GM12873 (cell line): ENCODE results near the gene HIGD2A.

Experiments
- TF ChIP-seq, protein P1 (sequence below): IDR thresholded peaks from 2 replicates; pipeline ENCODE4 v1.5.1; 2012; ENCODE audit warnings: low read depth, mild to moderate bottlenecking, moderate library complexity, low read length, control low read depth; ENCODE audit not compliant: insufficient read depth; ENCODE audit errors: missing control alignments

The HIGD2A gene

DNA sequence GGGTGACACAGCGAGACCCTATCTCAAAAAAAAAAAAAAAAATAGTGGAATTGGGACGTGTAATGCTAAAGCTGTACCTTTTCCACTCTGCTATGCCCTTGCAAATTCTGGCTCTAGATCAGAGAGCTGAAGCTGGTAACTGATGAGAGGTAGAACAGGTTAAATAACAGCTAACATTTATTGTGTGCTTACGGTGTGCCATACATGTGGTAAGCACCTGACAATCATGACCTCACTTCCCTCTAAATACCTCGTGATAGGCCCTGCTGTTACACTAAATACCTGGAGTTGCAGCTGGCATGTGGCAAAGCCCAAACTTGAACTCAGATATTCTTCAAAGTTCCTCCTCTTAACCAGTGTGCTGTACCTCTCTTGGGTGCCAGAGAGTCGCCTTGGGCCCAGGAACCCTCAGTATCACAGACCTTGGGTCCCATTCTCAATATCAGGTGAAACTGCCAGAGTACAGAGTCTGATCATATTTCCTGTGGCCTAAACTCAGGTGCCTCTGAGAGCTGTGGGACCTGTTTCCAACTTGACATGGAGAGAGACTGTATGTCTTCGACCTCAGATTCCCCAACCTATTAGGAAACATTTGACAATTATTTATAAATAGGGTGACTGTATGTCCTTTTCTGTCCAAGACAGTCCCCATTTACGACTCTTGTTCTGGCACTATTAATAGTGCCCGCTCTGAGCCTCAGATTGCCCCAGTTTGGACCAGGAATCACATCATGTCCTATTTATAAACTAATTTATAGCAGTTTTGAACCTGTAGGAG is 18.4 kb upstream of the HIGD2A start:
- TF ChIP-seq, protein P1, sequence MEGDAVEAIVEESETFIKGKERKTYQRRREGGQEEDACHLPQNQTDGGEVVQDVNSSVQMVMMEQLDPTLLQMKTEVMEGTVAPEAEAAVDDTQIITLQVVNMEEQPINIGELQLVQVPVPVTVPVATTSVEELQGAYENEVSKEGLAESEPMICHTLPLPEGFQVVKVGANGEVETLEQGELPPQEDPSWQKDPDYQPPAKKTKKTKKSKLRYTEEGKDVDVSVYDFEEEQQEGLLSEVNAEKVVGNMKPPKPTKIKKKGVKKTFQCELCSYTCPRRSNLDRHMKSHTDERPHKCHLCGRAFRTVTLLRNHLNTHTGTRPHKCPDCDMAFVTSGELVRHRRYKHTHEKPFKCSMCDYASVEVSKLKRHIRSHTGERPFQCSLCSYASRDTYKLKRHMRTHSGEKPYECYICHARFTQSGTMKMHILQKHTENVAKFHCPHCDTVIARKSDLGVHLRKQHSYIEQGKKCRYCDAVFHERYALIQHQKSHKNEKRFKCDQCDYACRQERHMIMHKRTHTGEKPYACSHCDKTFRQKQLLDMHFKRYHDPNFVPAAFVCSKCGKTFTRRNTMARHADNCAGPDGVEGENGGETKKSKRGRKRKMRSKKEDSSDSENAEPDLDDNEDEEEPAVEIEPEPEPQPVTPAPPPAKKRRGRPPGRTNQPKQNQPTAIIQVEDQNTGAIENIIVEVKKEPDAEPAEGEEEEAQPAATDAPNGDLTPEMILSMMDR: no peak

DNA sequence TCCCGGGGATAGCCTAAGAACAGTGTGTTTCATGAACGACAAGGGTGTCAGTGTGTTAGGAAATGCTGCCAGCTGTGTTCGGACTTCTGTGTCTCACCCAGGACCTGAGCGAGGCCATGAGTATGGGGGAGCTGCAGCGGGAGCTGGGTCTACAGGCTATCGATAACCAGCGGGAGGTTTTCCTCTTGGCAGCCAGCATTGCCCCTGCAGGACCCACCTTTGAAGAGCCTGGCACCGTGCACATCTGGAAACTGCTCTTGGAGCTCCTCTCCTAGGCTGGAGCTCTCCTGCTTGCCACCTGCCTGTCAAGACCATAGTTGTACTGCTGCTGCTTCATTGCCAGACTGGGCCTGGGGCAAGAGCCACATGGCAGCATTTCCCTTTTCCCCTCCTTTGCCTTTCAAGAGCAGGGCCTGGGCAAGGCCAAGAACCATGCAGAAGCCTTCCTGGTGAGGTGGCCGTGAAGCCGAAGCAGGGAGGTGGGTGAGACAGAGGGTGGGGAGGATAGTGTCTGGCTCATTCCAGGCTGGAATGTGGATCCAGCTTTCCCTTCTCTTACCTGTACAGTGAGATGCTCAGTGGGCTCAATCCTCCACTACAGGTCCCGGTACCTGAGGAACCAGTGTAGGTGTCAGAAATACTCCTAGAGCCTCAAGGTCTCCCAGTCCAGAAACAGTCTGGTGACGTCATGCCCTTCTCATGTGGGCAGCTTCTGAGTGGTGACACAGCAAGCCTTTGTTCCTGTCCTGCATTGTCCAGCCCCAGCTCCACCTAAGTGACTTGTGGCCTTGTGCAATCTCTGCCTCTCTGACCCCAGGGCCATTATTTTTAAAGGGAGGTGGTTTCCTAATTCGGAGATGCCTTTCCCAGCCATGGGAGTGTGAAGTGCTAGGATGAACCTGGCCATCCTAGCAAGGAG is 16.7 kb upstream of the HIGD2A start:
- TF ChIP-seq, protein P1: no peak

DNA sequence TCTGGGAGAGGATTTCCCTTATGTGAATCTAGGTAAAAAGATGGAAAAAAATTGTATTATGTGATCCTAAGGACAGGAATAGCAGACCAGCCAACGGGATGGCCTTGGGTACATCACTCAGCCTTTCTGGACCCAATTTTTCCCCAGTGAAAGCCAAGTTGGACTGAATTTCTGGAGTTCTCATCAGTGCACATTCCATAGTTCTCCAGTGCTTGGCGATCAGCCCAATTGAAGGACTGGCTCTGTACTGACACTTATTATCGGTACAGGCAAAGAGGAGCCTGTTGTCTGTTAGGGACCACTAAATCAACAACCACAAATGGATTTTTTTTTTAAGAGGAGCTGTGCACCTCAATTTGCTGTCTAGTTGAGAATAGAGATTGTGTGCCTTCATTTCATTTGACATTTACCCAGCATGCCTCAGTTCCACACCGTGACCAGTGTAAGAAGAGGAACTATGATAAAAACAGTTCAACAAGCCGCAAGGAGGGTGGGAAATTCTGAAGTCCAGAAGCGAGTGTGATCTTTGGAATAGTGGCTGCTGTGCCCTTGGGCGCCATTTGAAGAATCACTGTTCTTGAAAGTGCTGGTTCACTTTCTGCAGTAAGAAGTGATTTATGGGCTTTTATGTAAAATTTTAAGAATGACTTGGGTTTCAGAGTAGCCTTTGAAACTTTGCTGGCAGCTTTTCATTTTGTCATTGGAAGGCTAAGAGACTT is 15.3 kb upstream of the HIGD2A start:
- TF ChIP-seq, protein P1: no peak

DNA sequence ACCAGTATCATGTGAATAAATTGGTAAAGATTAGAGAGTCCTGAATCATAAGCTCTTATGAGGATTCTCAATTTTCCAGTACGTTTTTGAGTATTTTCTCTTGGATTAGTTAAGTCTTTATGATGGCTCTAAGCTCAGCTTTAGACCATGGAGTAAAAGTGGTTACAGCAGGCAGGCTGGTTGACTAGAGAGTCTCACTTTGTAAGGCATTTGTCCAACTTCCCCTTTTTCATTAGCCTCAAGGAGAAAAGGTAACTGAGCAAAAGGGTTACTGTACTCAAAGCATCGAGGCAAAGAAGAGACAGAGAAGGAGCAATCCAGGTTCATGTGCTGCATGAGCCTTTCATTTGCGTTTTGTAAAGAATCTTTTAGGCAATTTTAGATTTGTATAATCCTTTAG is 8.7 kb upstream of the HIGD2A start:
- TF ChIP-seq, protein P1: no peak

DNA sequence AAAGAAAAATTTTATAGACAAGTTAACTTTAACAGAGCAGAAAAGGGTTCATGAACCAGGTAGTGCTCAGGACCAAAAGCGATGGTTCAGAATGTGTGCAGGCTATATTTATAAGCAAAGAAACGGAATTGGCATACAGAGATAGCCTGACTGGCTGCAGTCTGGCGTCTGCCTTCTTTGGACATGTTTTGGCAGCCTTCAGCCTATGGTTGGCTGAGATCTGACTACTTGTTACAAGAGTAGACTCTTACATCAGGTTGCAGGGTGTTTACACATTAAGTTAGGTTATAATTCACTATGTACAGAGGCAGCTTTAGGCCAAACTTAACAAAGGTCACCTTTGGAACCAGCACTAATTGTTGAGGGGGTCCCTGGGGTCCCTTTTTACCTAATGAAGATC is 7.1 kb upstream of the HIGD2A start:
- TF ChIP-seq, protein P1: no peak

DNA sequence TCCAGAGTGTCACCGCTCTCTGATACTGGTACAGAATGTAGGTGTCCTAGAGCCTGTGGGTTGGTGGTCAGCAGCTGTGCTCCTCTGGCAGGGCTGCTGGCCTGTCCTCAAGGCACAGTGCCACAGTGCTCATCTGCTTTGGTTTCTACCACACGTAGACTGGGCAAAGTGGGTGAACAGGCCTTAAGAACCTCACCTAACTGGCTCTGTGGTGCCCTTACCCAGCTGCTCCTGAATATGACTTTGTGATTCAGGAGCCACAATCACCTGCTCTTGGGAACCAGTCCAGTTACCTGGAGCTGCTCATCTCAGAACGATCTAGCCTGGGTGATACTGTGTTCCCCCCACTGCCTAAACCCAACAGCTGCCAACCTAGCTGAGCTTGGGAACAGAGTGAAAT is 6.6 kb upstream of the HIGD2A start:
- TF ChIP-seq, protein P1: no peak

DNA sequence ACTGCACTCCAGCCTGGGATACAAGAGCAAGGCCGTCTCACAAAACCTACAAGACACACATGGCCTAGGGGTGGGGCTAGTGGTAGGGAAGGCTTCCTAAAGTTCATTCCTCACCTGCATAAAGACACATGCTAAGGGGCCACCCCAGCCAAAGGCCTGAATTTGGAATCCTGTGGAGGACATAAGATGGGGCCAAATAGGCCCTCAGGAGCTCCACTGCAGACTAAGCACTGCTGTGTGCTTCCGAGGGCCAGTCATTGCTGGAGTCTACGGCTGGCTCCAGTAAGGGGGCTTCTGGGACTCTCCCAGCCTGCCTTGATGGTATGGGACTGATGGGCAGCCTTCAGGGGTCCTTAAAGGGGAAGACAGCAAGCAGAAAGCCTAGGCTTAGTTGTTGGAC is 5.8 kb upstream of the HIGD2A start:
- TF ChIP-seq, protein P1: no peak
